Activated B cell treated with CpG ODN at 0.5 μM for 24 hours (primary cell): ENCODE results near the gene PTK7. TPM values are rescaled to one million over a fixed set of nuclear protein-coding genes. Genes with fewer than 3 reads are reported as not detected.

Experiments used
- ATAC-seq: fragments of 200-7000 bp; cut with Tn5 transposase; one replicate; pipeline ENCODE4 v1.10.0; 2021; ENCODE audit warnings: low read depth, mild to moderate bottlenecking, moderate library complexity
- CTCF ChIA-PET: fragments of 350-600 bp; sonication (Branson Sonifier 250); formaldehyde crosslinking; loops from one replicate; lab custom pipeline; 2021; ENCODE audit warnings: antibody characterized with exemption; lab: Charles Lee
- POLR2A ChIA-PET: fragments of 350-600 bp; sonication (Branson Sonifier 250); formaldehyde crosslinking; loops from one replicate; lab custom pipeline; 2021; ENCODE audit warnings: antibody characterized with exemption; lab: Charles Lee
- DNase-seq: peaks from one replicate; pipeline ENCODE4 v3.0.0; 2022
- H3K27ac Mint-ChIP-seq: one replicate; pipeline ENCODE4 v1.8.0; 2020; ENCODE audit warnings: mixed read lengths
- H3K27me3 Mint-ChIP-seq: one replicate; pipeline ENCODE4 v1.8.0; 2021; ENCODE audit warnings: mixed read lengths
- H3K36me3 Mint-ChIP-seq: one replicate; pipeline ENCODE4 v1.8.0; 2021; ENCODE audit warnings: low read depth, mixed read lengths
- H3K4me1 Mint-ChIP-seq: one replicate; pipeline ENCODE4 v1.8.0; 2021; ENCODE audit warnings: mixed read lengths
- H3K4me3 Mint-ChIP-seq: one replicate; pipeline ENCODE4 v1.8.0; 2020; ENCODE audit warnings: mild to moderate bottlenecking, mixed read lengths
- H3K9me3 Mint-ChIP-seq: one replicate; pipeline ENCODE4 v1.8.0; 2020; ENCODE audit warnings: mixed read lengths
- intact Hi-C: fragments of 100-400 bp; cut with micrococcal nuclease; formaldehyde crosslinking; loops from one replicate; pipeline ENCODE4 v1.15.1; 2024
- total RNA-seq: library from RNA; stranded (reverse); gene quantifications from 2 replicates; pipeline ENCODE4 v1.2.3, GENCODE V29; 2022
- TF ChIP-seq, protein P1 (sequence below): fragments of 200-600 bp; IDR thresholded peaks from one replicate; pipeline ENCODE4 v1.8.0; 2022; ENCODE audit warnings: antibody characterized with exemption, mild to moderate bottlenecking

The PTK7 gene
- total RNA-seq, 1 donor from 2014 or later: 0.82 TPM

DNA sequence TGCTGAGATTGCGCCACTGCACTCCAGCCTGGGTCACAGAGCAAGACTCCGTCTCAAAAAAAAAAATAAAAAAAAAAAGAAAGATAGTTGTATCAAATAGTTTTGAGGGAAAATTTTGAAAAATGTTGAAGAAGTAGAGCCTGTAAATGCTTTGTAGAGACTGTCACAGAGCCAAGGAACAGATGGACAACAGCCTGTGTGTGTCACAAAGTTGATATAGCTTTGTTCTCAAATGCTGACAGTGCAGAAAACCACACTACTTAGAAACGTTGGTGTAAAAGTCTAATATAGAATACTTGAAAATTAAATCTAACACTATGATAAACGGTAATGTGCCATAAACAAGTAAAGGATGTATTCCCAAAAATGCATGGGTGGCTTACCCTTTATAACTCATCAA, 25.4 kb downstream of the PTK7 start:
- no peak for ATAC-seq

DNA sequence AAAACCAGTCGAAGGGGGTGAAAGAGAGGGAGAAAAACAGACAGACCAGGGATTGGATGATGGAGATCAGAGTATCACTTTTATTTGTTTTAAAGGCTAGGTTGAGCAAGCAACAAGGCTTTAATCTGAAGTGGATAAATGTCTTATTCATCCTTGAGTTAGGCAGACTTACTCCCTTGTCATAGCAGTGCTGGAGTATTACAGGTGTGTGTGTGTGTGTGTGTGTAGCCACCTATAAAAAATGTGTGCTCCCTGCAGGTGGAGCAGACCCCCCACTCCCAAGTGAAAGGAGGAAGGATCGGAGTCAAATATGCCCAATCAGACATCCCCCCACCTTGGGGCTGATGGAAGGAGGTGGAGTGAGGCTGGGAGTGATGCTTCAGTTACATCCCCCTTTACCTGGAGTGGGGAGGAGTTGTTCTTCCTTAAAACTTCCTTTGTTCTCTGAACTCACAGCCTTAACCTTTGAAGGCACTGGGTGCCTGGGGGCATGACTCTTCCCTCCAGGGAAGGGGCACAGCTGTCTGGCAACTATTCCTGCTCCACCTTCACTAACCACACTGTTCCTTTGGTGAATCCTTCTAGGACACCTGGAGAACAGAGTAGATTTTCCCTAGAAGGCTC, 27.3 kb downstream of the PTK7 start:
- Mint-ChIP-seq H3K27me3 (no peaks in the 10 kb centered on the region), H3K36me3 (no peaks in the 10 kb centered on the region), H3K9me3 (no peaks in the 10 kb centered on the region), H3K27ac (no peak overlapping the region), H3K4me3 (no peak overlapping the region), H3K4me1 (no peaks in the 10 kb centered on the region)
- POLR2A ChIA-PET: no interaction called here
- CTCF ChIA-PET: no interaction called here
- TF ChIP-seq, protein P1, sequence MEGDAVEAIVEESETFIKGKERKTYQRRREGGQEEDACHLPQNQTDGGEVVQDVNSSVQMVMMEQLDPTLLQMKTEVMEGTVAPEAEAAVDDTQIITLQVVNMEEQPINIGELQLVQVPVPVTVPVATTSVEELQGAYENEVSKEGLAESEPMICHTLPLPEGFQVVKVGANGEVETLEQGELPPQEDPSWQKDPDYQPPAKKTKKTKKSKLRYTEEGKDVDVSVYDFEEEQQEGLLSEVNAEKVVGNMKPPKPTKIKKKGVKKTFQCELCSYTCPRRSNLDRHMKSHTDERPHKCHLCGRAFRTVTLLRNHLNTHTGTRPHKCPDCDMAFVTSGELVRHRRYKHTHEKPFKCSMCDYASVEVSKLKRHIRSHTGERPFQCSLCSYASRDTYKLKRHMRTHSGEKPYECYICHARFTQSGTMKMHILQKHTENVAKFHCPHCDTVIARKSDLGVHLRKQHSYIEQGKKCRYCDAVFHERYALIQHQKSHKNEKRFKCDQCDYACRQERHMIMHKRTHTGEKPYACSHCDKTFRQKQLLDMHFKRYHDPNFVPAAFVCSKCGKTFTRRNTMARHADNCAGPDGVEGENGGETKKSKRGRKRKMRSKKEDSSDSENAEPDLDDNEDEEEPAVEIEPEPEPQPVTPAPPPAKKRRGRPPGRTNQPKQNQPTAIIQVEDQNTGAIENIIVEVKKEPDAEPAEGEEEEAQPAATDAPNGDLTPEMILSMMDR: no peak
- ATAC-seq: no peak
- DNase-seq: no peak
- intact Hi-C loops: no loop called here

More for the DNA sequence above, 25.4 kb downstream of the PTK7 start:
- Mint-ChIP-seq H3K27me3 (no peaks in the 10 kb centered on the region), H3K27ac (no peak overlapping the region), H3K4me1 (no peaks in the 10 kb centered on the region), H3K9me3 (no peaks in the 10 kb centered on the region), H3K36me3 (no peaks in the 10 kb centered on the region), H3K4me3 (no peak overlapping the region)
- TF ChIP-seq, protein P1: no peak
- intact Hi-C loops: no loop called here
- DNase-seq: no peak
- POLR2A ChIA-PET: no interaction called here
- CTCF ChIA-PET: no interaction called here

DNA sequence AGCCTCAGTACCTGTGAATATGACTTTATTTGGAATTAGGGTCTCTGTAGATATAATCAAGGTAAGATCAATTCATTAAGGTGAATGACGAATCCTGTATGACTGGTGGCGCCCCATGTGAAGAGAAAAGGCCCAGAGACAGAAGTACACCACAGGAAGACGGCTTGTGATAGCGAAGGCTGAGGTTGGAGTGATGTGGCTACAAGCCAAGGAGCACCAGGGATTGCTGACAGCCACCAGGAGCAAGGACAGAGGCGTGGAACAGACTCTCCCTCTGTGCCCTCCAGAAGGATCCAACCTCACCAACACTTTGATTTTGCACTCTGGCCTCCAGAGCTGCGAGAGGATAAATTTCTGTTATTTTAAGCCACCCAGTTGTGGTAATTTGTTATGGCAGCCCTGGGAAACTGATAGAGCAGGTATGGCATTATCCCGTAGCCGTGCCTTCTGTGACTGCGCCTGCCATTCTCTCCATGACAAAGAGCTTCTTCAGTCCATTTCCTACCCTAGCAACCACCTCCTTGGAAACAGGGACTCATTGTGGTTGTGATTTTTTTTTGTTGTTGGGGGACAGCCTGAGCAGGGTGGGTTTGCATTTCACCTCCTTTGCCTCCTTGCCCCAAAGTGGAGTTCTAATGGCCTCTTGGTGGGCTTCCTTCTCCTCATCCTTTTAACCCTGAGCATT, 29.6 kb downstream of the PTK7 start:
- intact Hi-C loops: no loop called here
- TF ChIP-seq, protein P1: no peak
- ChIA-PET POLR2A (interaction anchor here (0.5 kb wide), 1 partner anchor 349 kb away, joined by 3 read pairs; no protein-coding TSS in a partner anchor), CTCF (no interaction called here)
- no peaks in the 10 kb centered on the region for H3K4me1 Mint-ChIP-seq
- no peak overlapping the region for H3K4me3 Mint-ChIP-seq
- H3K27me3 Mint-ChIP-seq: no peaks in the 10 kb centered on the region
- no peaks in the 10 kb centered on the region for H3K9me3 Mint-ChIP-seq
- H3K27ac Mint-ChIP-seq: no peak overlapping the region
- DNase-seq: no peak
- no peaks in the 10 kb centered on the region for H3K36me3 Mint-ChIP-seq
- no peak for ATAC-seq

DNA sequence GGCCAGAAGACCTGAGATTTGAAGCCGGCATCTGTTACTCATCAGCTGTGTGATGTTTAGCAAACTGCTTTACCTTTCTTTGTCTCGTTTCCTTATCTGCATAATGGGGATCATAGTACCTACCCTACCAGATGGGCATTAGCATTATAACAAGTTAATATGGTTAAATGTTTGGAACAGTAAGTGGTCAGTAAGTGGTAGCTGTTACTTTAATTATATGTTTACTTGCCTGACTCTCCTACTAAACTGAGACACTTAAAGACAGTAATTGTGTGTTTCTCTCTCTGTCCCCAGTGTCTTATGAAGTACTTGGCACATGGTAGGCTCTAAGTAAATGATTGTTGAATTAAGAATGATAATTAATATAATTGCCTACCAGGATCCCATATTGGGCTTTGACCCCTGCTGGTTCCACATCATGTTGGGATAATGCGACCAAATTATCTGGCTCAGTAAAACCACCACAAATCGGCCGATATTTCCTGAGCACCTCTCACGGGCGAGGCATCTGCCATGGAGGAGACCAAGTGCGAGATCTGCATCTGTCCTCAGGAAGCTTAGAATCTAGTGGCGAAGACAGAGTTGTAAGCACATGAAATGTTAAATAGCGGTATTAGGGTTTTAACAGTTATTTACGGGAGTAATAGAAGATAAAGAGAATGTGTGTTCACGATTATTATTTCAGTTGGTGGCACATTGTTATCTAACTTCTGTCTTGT, 31.4 kb downstream of the PTK7 start:
- TF ChIP-seq, protein P1: no peak
- Mint-ChIP-seq H3K4me3 (no peak overlapping the region), H3K36me3 (no peaks in the 10 kb centered on the region), H3K27me3 (no peaks in the 10 kb centered on the region), H3K4me1 (no peaks in the 10 kb centered on the region), H3K9me3 (no peaks in the 10 kb centered on the region), H3K27ac (no peak overlapping the region)
- intact Hi-C loops: no loop called here
- ChIA-PET CTCF (no interaction called here), POLR2A (interaction anchor here (0.5 kb wide), 1 partner anchor 162 kb away, joined by 6 read pairs; no protein-coding TSS in a partner anchor)
- ATAC-seq (no peak), DNase-seq (no peak)
